HG02623 (cell line): ENCODE data around the gene PIK3R5.
A peak's percentile ranks its signal among the peaks of the same experiment; 100 is the strongest.
"Not testable (repeated sequence)": the region's sequence is repeated elsewhere in the genome, so short reads cannot be mapped to it uniquely, and the experiment has no call there.

Experiments
- ATAC-seq: cut with Tn5 transposase; IDR thresholded peaks from one replicate; pipeline ENCODE4 v1.9.1; 2021; ENCODE audit warnings: moderate library complexity; ENCODE audit not compliant: unreplicated experiment

PIK3R5 gene

GRCh38 chr17:8865811-8866210, 99.7 kb downstream of the PIK3R5 start:
- ATAC-seq: no peak

GRCh38 chr17:8865385-8865784, 100.1 kb downstream of the PIK3R5 start:
- ATAC-seq: no peak

GRCh38 chr17:8862213-8863056, 103.1 kb downstream of the PIK3R5 start:
- no peak for ATAC-seq

DNA sequence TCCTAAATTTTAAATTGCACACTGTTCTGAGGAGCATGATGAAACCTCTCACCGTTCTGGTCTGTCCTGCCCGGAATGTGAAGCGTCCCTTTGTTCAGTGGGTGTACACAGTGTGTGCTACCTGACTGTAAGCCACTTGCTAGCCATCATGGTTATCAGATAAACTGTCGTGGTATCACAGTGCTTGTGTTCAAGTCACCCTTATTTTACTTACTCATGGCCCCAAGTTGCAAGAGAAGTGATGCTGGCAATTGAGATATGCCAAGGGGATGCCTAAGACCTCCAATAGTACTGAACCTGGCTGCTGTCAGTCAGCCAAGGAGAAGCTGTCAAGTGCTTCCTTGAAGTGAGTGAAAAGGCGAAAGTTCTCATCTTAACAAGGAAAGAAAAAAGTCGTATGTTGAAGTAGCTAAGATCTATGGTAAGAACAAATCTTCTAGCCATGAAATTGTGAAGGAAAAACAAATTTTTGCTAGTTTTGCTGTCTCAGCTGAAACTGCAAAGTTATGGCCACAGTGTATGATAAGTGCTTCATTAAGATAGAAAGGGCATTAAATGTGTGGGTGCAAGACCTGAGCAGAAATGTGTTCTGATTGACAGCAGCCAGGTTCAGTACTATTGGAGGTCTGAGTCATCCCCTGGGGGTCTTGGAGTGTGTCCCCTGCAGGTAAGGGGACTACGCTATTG, 103.9 kb downstream of the PIK3R5 start:
- no peak for ATAC-seq

DNA sequence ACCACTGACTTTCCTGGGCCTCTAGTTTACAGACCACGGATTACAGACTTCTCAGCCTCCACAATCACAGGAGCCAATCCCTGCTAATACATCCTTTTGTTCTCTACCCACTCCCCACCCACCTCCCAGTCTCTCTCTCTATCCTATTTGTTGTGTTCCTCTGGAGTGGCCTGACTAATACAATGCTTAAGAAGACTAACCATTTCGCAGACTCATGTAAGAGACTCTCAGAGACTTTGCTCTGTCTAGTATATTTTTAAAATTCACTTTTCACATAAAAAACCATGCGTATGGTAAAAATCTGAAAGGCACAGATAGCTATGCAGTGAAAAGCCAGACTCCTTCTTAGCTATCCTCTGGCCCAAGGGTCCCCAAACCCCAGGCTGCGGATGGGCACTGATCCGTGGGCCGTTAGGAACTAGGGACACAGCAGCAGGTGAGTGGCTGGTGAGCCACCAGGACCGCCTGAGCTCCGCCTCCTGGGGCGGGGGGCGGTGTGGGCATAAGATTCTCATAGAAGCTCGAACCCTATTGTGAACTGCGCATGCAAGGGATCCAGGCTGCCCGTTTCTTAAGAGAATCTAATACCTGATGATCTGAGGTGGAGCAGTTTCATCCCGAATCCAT, 105.6 kb downstream of the PIK3R5 start:
- no peak for ATAC-seq

GRCh38 chr17:8859027-8859803, 106.3 kb downstream of the PIK3R5 start:
- ATAC-seq: no peak

GRCh38 chr17:8857919-8858318, 107.6 kb downstream of the PIK3R5 start:
- peak; percentile 28 for ATAC-seq

GRCh38 chr17:8856869-8857575, 108.5 kb downstream of the PIK3R5 start:
- no peak for ATAC-seq

- not testable (repeated sequence) for ATAC-seq
Observed at GRCh38 chr17:8856205-8856603, 109.3 kb downstream of the PIK3R5 start.

- peak; percentile 36 for ATAC-seq
Observed at GRCh38 chr17:8855477-8856204, 109.9 kb downstream of the PIK3R5 start.

DNA sequence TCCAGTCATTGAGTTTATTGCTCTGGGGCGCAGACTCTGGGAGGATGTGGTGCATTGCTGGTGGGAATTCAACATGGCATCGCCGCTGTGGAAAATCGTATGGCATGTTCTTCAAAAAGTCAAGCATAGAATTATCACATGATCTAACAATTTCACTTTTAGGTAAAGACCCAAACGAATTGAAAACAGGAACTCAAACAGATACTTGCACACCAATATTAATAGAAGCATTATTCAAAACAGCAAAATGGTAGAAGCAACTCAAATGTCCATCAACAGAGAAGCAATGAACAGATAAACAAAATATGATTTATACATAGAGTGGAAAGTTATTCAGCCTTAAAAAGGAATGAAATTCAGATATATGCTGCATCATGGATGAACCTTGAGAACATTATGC, 113.9 kb downstream of the PIK3R5 start:
- ATAC-seq: no peak

DNA sequence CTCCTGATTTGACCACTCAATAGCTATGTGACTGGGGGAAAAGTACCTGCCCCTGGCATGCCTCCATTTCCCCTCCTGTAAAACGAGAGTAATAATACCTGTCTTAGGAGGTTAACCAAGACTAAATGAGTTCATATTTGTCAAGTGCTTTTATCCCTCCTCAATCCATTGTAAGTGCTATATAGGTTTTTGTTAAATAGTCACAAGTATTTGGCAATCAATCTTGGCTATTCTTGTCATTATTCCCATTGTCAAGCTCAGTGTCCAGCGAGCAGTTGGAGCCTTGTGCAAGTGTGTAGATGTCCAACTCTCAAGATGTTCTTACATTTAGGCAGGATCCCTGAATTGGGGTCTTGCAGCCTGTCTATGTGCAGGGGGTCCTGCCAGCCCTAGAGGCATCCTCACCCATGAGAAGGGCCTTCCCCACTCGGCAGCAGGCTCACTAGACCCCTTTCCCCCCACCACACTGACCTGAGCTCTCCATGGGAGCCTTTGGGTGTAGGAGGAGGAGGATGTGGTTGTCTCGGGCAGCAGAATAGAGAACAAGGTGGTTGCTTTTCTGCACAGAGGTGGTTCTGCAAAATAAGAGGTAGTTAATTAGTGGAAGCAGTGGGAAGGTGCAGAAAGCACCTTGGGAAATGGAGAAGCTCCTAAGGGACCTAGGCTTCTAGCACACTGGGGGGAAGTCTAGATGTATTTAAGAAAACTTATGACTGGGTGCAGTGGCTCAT, 116.0 kb downstream of the PIK3R5 start:
- no peak for ATAC-seq

GRCh38 chr17:8847891-8848290, 117.6 kb downstream of the PIK3R5 start:
- no peak for ATAC-seq

DNA sequence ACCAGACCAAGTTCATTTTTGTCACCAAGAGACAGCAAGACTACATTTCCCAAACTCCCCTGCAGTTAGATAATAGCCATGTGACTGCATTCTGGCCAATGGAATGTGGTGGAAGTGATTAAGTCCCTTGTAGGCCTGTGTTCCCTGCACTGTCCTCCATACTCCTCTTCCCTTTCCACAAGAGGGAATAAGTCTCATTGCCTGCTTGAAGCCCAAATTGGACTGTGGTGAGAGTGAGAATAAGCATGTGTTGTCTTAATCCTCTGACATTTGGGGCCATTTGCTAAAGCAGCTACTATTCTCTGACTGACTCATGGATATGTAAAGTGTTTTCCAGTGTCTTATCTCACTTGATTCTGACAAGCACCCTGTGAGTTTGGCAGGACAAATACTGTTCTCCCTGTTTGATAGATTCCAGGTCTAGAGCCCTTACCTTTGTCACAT, 118.7 kb downstream of the PIK3R5 start:
- ATAC-seq: no peak

DNA sequence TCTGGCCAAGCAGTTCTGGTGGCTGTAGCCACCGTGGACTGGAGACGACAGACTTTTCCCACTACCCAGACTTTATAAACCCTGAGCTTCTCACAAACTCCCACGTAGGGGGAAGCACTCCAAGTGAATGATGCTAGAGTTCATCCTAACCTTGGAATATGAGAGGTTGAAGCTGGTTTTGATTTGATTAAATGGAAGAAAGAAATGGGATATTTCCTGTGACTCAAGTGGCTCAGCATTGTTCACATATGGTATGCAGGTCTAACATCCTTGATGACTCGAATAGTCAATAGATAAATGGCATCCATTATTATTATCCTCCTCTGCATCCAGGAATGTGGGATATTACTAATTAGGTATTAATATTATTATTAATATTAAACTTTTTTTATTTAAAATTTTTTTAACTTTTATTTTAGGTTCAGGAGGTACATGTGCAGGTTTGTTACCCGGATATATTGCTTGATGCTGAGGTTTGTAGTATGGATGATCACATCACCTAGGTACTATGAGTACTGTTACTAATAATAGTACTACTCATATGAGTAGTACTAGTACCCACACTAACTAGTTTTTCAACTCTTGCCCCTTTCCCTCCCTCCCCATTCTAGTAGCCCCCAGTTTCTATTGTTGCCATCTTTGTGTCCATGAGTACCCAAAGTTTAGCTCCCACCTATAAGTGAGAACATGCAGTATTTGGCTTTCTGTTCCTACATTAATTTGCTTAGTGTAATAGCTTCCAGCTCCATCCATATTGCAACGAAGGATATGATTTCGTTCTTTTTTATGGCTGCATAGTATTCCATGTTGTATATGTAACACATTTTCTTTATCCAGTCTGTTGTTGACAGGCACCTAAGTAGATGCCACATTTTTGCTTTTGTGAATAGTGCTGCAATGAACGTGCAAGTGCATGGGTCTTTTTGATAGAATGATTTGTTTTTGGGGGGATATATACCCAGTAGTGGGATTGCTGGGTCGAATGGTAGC, 121.0 kb downstream of the PIK3R5 start:
- no peak for ATAC-seq

GRCh38 chr17:8843344-8843743, 122.2 kb downstream of the PIK3R5 start:
- ATAC-seq: no peak

GRCh38 chr17:8841844-8842243, 123.7 kb downstream of the PIK3R5 start:
- no peak for ATAC-seq

- ATAC-seq: no peak
Observed at GRCh38 chr17:8839410-8839935, 126.0 kb downstream of the PIK3R5 start.
